GM21381 (cell line): ENCODE measurements around the gene ST8SIA6.
A peak's percentile ranks its signal among the peaks of the same experiment; 100 is the strongest.
"Not testable (repeated sequence)": the region's sequence is repeated elsewhere in the genome, so short reads cannot be mapped to it uniquely, and the experiment has no call there.

Experiments
- ATAC-seq: cut with Tn5 transposase; IDR thresholded peaks from one replicate; pipeline ENCODE4 v1.9.1; 2021; ENCODE audit warnings: mild to moderate bottlenecking, moderate library complexity; ENCODE audit not compliant: unreplicated experiment

Gene ST8SIA6

DNA sequence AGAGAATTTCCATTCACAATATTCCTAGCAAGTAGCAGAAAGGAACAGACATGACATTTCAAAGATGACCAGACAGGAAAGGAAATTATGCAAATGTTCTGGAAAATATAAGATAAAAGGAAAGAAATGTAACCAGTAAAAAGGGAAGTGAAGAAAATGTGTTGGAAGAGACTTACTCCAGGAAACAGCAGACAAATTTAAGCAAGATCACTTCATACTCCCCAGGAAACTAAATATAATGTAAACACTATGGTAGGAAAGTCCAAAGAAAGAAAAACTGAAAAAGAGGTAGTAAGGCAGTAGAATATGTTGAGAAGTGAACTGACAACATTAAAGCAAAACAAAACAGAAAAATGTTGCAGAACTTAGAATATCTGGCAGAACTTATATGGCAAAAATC, 6.4 kb upstream of the ST8SIA6 start:
- no peak for ATAC-seq

DNA sequence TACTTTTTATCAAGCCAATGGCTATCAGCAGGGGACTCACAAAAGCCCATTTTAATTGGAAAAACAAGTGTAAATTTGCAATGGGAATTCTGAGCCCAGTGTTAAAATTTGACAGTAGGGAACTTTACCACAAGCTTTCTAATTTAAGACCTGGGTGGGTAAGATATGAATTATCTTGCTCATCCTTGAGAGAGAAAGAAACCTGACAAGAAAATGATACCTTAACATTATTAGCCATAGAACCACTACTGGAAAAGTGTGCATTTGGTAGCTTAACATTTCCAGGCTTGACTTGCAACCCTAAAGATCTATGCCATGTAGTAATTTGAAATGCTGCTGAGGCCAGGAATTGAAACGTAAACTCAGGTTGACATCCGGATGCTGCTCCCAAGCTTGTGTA, 2.7 kb upstream of the ST8SIA6 start:
- no peak for ATAC-seq

DNA sequence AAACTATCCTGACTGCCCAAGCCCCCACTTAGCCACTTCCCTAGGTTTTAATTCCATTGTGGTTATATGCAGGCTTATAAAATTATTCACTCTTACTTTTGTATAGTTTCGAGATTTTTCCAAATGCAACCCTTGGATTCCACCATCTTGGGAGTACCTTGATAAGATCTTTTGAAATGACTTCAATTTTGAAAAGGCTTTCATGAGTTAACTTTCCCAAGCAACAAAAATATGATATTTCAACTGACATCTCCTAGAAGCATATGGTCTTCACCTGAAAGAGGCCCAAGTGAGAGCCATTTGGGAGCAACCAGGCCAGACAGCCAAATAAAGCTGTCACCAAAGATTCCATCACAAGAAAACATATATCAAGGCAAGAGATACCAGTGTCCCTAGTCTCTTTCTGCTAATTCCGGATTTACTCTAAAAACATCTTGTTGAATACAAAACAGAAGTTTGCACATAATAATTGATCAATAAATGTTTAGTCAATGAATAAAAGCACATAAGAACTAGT, 1.7 kb upstream of the ST8SIA6 start:
- ATAC-seq: no peak

DNA sequence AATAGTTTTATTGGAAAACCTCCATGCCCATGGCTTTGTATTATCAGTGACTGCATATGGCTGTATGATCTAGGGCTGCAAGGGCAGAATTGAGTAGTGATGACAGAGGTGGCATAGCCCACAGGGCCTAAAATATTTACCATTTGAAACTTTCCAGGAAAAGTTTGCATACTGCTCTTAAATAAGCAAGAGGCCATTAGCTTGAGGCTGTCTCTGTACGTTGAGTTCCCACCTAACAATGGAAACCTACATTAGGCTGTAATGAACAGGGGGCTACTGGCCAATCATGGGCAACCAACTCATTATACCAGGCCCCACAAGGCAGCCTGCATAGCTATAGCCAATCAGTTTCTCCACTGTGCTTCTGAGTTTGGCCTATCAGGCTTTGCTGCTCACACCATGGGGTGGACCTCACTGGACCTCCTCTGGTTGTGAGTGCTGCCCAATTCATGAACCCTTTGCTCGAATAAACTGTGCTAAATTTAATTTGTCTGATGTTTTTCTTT, 673 bp upstream of the ST8SIA6 start:
- no peak for ATAC-seq

DNA sequence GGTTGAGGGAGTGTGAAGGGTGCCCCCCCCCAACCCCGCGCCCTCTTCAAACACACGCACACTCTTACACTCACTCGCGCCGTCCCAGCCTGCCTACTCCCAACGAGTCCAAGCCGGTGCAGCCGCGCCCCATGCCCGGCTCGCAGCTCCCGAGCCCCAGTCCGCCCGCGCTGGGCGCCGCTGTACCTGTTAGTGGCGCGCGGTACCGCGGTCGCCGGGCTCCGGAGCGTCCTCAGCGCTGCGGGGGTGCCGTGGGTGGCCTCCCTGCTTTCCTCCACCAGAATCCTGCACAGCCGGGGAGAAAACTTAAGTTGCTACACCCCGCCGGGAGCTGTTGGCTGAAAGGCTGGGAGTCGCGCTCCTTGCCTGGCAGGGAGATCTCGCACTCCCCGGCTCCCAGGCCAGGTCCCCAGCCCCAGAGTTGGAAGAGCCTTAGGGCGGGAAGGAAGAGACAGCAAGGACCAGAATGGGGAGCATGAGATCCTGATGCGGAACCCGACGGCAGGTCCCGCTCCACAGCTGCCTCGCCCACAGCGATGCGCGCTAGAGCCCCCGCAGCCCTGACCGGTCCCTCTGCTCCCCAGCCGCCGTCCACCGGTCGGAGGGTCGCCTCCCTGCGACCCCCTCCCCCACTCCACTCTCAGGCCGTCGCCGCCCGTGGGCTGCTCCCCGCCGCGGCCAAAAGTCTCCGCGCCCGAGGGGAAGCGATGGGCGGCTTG, 863 bp downstream of the ST8SIA6 start:
- ATAC-seq: no peak

DNA sequence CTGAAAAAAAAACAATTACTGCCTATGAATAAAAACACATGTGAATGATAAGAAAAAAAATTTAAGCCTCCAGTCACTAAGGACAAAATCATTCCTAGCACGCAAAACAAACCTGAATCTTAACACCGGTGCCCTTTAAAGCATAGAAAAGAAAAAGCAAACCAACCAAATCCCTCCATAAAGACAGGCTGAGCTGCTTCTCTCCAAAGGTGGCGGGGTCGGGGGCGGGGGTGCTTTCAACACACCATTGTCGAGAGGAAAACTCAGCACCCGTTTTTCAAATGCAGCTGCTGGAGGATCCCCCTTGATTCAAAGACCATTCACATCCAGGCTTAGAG, 1.4 kb downstream of the ST8SIA6 start:
- no peak for ATAC-seq

DNA sequence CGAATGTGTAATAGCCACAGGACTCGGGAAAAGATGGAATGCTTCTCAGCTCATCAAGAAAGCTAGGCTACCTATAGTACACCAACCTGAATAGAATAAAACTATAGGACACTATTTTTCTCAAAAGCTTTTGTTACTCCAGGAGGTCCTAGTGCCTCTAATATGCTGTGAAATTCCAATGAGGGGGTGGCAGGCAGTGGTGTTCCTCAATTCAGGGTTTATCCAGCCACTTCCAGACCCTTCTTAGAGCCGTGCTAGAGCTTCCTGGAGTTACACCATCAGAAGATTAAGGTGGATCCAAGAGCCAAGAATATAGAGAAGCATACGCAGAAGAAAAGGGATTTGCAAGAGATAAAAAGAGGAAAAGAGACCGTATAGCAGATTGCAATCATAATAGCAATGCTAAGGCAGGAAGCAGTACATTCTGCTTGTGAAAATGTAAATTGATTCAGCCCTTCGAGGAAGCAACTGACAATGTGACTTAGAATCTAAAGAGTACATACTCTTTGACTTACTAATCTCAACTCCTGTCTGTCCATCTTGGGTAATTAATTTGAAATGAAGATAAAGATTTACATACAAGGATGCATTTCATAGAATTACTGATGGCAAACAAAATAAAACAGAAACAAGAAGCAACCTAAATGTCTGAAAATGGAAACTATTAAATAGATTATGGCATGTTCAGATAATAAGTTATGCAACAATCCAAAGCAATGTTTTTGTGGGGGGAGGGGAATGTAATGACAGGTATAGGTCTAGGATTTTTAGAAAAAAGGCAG, 2.1 kb downstream of the ST8SIA6 start:
- no peak for ATAC-seq

DNA sequence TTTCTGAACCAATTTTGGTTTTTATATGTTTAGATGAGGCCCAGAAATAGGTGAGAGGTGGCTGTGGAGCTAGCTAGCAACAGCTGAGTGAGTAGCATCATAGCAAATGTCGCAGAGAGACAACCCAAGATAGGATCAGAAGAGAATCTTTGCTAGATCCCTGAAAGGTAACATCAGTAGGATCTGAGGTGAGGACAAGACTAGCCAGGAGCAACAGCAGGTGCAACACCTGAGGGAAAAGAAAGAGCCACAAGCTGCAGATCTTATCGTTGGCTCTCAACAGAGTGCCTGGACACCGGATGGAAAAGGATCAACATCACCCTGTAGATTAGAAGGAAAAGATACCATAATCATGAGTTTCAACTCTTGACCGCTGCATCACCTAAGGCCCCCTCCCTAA, 4.4 kb downstream of the ST8SIA6 start:
- no peak for ATAC-seq

DNA sequence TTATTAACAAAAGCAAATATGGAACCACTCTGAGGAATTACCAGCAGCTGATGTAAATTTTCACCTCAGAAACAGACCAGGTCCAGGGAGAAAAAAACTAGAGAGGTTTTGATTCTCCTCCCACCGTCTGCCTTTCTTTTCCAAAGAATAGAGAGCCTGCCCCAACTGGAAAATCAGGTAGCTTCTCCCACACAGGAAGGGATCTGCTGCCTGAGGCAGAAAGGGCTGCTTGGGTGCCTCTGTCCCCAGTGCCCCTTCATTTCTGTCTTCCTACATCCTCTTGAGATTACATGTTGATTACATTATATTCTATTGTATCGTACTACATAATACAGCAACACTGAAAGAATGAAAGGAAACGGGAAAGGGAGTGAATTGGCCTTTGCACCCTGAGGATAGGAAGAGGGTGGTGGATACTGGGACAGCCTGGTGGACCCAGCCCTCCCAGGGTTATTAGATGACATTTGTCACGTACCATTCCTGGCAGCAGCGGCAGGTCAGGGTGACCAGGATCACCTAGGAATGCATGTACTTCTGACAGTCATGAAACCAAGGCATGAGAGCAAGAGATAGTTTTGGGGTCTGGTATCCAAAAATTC, 8.9 kb downstream of the ST8SIA6 start:
- no peak for ATAC-seq

DNA sequence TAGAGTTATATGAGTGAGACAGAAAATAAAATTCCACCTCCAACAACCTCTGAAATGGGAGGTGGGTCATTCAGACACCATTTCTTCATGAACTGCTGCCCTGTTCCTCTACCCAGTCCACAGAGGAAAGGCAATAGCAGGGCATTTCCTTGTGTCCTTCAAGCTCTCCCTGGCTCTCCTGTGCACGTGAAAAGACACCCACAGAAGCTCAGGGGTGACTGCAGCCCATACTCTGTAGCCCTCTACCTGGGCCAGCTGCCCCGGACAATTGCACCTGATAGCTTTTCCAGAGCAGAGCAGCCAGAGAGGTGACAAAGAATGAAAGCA, 10.0 kb downstream of the ST8SIA6 start:
- ATAC-seq: no peak

DNA sequence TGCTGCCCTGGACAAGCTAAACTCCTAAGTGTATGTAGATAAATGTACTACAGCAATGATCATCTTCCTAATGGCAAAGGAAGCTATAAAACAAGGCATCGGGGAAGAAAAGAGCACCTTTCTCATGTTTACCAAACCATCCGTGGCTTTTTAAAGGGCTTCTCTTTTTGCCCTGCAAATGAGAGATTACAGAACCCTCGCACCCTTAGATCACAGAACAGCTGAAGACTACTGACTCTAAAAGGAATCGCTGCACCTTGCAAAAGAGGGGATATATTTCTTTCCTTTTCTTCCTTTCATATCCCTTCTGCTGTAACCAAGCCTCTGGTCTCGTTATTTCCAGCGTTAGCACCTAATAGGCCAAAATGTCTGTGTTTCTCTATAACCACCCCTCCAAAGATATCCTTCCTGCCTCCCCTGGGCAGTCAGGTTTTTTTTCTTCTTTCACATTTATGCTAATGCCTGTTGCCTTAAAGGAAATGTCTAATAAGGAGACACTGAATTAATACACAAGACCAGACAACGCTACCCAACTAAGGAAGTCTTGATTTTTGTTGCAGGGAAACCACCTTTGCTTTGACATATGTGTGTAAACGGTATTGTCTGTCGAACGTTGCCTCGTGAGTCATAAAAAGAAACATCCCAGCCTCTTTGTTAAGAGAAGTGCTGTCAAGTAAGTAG, 10.5 kb downstream of the ST8SIA6 start:
- ATAC-seq: peak; percentile 89

DNA sequence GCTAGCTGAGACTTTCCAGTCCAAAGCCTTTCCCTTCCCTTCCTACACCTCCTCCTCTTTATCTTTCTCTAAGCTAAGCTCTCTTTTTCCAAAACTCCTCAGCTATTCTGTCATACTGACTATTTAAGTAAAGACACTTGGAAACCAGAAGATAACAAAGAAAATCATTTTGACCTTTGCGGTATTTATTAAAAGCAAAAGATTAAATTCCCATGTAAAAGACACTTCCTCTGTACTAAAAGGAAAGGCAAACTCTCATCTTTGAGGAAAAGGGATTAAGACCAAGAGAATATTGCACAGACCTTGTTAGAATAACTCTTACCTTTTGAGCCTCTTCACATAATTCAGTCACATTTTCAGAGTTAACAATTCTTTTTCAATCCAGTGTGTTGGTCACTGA, 15.8 kb downstream of the ST8SIA6 start:
- ATAC-seq: no peak

DNA sequence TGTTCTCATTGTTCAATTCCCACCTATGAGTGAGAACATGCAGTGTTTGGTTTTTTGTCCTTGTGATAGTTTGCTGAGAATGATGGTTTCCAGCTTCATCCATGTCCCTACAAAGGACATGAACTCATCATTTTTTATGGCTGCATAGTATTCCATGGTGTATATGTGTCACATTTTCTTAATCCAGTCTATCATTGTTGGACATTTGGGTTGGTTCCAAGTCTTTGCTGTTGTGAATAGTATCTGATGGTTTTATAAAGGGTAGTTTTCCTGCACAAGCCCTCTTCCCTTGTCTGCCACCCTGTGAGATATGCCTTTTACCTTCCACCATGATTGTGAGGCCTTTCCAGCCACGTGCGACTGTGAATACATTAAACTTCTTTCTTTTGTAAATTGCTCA, 17.8 kb downstream of the ST8SIA6 start:
- ATAC-seq: not testable (repeated sequence)

DNA sequence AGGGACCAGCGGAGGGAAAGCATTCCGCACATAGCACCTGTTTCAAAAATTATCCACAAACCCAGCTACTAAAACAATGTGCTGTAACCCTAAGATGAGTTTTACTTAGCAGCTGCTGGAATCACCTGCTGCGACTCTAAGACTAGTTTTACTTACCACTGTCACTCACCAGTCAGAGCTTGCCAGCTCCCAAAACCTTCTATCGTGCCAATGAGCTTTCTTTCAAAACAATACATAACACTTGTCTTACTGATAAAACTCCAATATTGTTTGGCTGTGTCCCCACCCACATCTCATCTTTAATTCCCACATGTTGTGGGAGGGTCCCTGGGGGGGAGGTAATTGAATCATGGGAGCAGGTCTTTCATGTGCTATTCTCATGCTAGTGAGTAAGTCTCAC, 18.4 kb downstream of the ST8SIA6 start:
- no peak for ATAC-seq

DNA sequence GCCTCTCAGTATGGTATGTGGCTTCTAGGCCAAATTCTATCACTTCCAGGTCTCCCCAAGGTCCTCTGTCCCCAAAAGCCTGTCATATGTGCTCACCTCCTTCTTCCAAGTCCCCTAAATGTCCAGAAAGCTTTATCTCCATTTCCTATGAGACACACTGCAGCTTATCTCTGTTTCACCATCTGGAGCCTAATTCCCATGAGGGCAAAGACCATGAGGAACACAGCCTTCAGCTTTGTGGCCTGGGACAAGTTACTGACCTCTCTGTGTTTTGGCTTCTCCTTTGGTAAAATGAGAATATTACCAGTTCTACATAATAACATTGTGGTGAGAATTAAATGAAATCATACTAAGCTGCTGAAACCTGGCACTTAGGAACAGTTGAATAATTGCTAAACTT, 19.2 kb downstream of the ST8SIA6 start:
- no peak for ATAC-seq

DNA sequence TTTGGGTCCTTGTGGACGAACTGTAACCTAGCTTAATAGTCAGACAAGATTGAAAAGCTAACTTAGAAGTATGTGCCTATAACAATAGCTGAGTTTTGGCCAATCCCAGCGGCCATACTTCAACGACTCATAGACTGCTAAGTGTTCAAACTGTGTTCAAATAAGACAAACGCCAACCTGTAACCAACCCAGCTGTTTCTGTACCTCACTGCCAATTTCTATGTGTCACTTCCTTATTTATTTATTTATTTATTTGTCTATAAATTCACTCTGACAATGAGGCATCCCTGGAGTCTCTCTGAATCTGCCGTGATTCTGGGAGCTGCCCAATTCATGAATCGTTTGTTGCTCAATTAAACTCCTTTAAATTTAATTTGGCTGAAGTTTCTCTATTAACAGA, 21.7 kb downstream of the ST8SIA6 start:
- ATAC-seq: no peak

DNA sequence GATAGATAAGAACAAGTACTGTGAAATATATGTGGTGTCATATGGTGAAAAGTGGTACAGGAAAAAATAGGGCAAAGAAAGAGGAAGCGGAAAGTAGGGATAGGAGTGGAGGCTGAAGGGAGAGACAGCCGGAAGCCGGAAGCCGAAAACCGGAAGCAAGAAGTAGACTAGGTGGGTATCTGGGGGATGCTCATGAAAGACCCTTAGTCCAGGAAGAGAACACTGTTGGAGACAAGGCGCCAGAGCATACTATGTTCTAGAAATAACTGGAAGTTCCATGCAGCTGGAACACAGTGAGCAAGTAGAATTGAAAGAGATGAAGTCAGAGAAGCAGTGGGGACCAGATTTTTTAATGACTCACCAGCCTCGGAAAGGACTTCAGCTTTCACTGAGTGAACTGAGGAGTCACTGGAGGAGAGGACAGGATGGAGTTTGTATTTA, 22.5 kb downstream of the ST8SIA6 start:
- no peak for ATAC-seq

DNA sequence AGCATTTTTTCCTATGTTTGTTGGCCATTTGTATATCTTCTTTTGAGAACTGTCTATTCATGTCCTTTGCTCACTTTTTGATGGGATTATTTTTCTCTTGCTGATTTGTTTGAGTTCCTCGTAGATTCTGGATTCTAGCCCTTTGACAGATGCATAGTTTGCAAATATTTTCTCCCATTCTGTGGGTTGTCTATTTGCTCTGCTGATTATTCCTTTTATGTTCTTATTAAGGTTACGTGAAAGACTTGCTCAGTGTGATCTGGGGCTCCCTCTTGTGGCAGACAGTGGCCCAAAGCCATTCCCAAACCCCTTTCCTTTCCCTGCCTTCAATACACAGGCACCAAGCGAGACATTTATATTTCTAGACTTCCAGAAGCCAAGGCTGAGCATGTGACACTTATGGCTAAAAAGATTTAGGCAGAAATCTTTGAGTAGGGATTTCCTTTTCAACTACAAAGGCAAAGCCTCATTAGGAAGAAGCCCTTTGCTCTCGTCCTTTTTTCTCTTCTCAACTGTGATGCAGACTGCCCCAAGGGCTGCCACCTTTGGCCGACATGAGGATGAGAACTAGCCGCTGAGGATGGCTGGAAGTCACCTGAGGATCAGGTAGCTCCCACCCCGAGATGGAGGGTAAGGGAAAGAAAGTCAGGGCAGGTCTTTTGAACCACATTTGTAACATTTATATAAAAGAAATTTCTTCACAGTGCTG, 23.6 kb downstream of the ST8SIA6 start:
- ATAC-seq: no peak

DNA sequence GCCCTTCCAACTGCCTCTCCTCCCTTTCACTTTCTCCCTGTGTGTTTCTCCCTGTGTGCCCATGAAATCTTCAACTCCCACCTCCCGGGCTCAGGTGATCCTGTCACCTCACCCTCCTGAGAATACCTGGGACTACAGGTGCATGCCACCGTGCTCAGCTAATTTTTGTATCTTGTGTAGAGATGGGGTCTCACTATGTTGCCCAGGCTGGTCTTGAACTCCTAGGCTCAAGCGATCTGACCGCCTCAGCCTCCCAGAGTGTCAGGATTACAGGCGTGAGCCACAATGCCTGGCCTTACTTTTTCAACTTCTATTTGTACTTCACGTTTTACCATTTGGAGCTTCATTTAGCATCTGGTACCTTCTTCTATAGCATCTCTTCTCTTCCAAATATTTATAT, 24.9 kb downstream of the ST8SIA6 start:
- no peak for ATAC-seq

DNA sequence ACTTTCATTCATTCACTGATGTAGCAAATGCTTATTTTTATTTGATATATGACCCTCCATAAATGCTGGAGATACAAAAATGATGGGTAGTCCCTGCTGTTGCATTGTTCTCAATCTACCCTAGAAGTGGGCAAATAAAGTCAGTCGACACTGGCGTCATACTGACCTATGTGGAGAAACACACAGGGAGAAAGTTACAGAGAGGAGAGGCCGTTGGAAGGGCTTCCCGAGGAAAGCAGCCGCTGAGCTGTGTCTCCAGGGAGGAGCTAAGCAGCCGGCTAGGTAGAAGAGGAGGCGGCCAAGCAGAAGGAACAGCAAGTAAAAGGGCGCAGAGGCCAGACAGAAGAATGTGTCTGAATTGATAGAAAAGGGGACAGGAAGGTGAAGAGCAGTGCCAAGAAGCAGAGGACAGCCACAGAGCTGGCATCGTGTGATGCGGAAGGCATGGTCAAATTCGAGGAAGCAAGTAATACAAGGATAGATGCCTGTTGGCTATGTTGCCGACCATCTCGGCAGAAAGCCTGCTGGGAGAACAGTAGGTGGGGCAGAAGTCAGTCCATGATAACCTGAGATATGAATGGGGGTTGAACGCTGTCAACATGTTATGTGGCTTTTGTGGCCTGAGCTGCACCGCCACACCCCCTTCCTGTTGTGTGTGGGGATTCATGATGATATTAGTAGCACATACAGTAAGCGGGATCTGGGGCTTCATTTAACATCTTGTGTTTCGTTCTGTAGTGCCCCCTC, 25.9 kb downstream of the ST8SIA6 start:
- peak; percentile 53 for ATAC-seq
